Psoas muscle (tissue), 8 donors: Measurements from ENCODE around the gene C11orf97. TPM values are rescaled to one million over a fixed set of nuclear protein-coding genes. Genes with fewer than 3 reads are reported as not detected.

ENCODE experiments used
- ATAC-seq, 4 donors: fragments of 200-7000 bp; cut with Tn5 transposase; one replicate each; pipeline ENCODE4 v1.9.1; 2020; ENCODE audit warnings: moderate library complexity in 3 of 4, mild to moderate bottlenecking in 2 of 4
- DNase-seq, 2 donors: peaks; one replicate each; pipeline ENCODE4 v3.0.0-alpha.2; 2020
- H3K27ac ChIP-seq: fragments of 200-600 bp; one replicate; pipeline ENCODE4 v1.8.0; 2022
- H3K27me3 ChIP-seq, 3 donors: fragments of 200-600 bp in 1 of 3; one replicate each; pipeline versions ENCODE4 v1.6.1 to v1.8.0; 2013 to 2022; ENCODE audit warnings: low read length in 2 of 3, mild to moderate bottlenecking in 2 of 3, moderate library complexity in 1 of 3; ENCODE audit not compliant: insufficient read depth in 3 of 3
- H3K36me3 ChIP-seq, 2 donors: fragments of 200-600 bp in 1 of 2; one replicate each; pipeline versions ENCODE4 v1.6.1 to v1.8.0; 2013 to 2022; ENCODE audit warnings: low read depth in 1 of 2, mild to moderate bottlenecking in 1 of 2, moderate library complexity in 1 of 2; ENCODE audit not compliant: insufficient read depth in 1 of 2
- H3K4me1 ChIP-seq: fragments of 200-600 bp; one replicate; pipeline ENCODE4 v1.8.0; 2022
- H3K4me3 ChIP-seq: fragments of 200-600 bp; one replicate; pipeline ENCODE4 v1.8.0; 2022; ENCODE audit warnings: mild to moderate bottlenecking
- H3K9me3 ChIP-seq: fragments of 200-600 bp; one replicate; pipeline ENCODE4 v1.8.0; 2022
- WGBS, 3 donors: extraction: QIAGEN DNeasy Blood & Tissue Kit; methylation state at CpG; one replicate each; pipeline versions ENCODE4 v1.1.6 to v1.1.7; 2013; 5-methylcytosine and 5-hydroxymethylcytosine counted together
- intact Hi-C, 2 donors: fragments of 100-400 bp; cut with DNase I; formaldehyde crosslinking; loops; one replicate each; pipeline versions ENCODE4 v1.11.0 to v1.14.2; 2022
- long read RNA-seq, 2 donors: library from polyadenylated mRNA; unstranded; transcript quantifications; one replicate each; pipeline ENCODE4 v2.0.0, GENCODE V29; 2021
- polyA plus RNA-seq, 3 donors: library from polyadenylated mRNA; stranded (reverse); fragments of 200-250 nt; gene quantifications; one replicate each; pipeline ENCODE4 v1.2.3, GENCODE V29; 2013
- total RNA-seq, 4 donors: library from RNA; stranded (reverse); fragmentation: NEBNext Ultra II Directional in 2 of 4; extraction: Animal tissue kit (Norgen Biotek cat#: 25700) in 2 of 4; gene quantifications; one replicate each; pipeline versions ENCODE4 v1.2.1 to v1.2.4, GENCODE V29; 2021 to 2023
- TF ChIP-seq, protein P1 (sequence below): fragments of 200-600 bp; IDR thresholded peaks from one replicate; pipeline ENCODE4 v1.8.0; 2022; ENCODE audit warnings: antibody characterized with exemption
- donor health status: healthy with polysubstance abuse.
- donor health status: DM: no; HTN: no; CAD: no; lungs with moderate emphysema.
- donor health status: Bipolar disorder and iron deficiency.
- donor health status: healthy.
- donor health status: DM: yes; HTN: yes; CAD: no.
- donor health status: DM: no; HTN: no; CAD: no.
- donor health status: DM: no; HTN: no; CAD: no.
- donor health status: DM: yes; HTN: yes; CAD: no.

Gene C11orf97, protein sequence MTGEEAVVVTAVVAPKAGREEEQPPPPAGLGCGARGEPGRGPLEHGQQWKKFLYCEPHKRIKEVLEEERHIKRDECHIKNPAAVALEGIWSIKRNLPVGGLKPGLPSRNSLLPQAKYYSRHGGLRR
- total RNA-seq: not detected
- polyA plus RNA-seq: under 1 TPM in 1 of 3 donors, not detected in 2; 0.06 TPM
- long read RNA-seq, donor 1: 0 reads
- long read RNA-seq, donor 2: 0 reads

DNA sequence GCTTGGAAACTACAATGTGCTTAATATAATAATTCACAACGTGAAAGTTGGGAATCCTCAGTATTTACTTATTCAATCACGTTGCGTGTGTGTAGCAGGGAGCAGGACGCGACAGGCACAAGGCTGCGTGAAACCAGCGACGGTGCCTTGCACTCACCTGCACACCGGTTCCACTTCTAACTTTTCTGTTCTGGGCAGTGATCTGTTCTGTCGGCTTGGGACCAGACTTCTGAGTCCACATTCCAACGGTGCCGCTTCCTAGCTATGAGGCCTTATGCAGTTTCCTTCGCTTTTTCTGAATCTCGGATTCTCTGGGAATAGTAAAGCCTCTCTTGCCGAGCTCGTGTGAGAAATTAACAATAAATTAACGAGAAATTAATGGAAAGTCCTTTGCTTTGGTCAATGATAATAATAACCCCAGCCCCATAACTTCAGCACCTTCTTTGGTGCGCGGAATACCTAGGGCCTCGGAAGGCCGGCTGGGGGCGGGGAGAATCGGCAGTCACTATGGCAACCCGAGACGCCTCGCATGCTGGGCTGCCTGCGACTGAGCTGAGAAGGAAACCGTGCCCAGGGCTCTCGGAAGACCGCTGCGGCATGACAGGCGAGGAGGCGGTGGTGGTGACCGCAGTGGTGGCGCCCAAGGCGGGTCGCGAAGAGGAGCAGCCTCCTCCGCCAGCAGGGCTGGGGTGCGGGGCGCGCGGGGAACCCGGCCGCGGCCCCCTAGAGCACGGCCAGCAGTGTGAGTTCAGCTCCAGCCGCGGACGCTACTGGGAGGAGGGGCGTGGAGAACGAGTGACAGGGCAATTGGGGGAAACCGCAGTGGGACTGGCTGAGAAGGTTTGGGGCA is at the start of gene C11orf97:
Gene C11orf97, plus strand, starts transcription at position 530 of the 850 bp plus-strand sequence. Its CDS starts 68 bp downstream, at position 598.
- intact Hi-C loops: no loop called here
- ATAC-seq: peak; percentile 48 to 69 (median 59)

DNA sequence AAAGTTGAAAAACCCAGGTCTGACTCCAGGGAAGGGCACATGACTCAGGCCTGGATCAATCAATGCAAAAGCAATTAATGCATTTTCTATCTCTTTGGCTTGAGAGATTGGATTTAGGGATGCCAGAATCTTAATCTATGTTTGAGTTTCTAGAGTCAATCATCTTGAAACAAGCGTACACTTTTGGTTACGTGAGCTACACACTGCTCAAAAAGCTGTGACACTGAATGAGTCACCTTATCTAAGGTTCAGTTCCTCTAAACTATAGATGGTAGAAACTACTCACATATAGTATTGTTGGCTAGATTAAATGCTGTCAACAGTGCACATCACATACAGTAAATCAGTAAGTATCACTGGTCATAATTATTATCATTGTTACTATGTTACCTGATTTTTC is 42.8 kb upstream of the C11orf97 start:
- intact Hi-C loops: no loop called here
- Histone ChIP-seq H3K9me3 (no peaks in the 10 kb centered on the region), H3K36me3 (peaks cover 0 to 79% of the 10 kb centered on the region in 2 donors), H3K27ac (no peak overlapping the region), H3K27me3 (no peaks in the 10 kb centered on the region), H3K4me1 (no peaks in the 10 kb centered on the region), H3K4me3 (no peak overlapping the region)
- TF ChIP-seq, protein P1, sequence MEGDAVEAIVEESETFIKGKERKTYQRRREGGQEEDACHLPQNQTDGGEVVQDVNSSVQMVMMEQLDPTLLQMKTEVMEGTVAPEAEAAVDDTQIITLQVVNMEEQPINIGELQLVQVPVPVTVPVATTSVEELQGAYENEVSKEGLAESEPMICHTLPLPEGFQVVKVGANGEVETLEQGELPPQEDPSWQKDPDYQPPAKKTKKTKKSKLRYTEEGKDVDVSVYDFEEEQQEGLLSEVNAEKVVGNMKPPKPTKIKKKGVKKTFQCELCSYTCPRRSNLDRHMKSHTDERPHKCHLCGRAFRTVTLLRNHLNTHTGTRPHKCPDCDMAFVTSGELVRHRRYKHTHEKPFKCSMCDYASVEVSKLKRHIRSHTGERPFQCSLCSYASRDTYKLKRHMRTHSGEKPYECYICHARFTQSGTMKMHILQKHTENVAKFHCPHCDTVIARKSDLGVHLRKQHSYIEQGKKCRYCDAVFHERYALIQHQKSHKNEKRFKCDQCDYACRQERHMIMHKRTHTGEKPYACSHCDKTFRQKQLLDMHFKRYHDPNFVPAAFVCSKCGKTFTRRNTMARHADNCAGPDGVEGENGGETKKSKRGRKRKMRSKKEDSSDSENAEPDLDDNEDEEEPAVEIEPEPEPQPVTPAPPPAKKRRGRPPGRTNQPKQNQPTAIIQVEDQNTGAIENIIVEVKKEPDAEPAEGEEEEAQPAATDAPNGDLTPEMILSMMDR: no peak
- ATAC-seq: no peak
- no peak for DNase-seq
- WGBS, 3 donors: 92 to 98% (median 95%) methylated on average over 2 of the region's 2 CpGs

More for the DNA sequence above, at the start of gene C11orf97:
- peak; percentile 45 to 69 for DNase-seq
- peak within 1 kb of the TSS; percentile 70 for H3K4me3 ChIP-seq
- no peaks in the 10 kb centered on the region for H3K27me3 ChIP-seq
- no peaks in the 10 kb centered on the region for H3K36me3 ChIP-seq
- H3K4me1 ChIP-seq: no peaks in the 10 kb centered on the region
- no peaks in the 10 kb centered on the region for H3K9me3 ChIP-seq
- H3K27ac ChIP-seq: no peak within 1 kb of the TSS
- TF ChIP-seq, protein P1: no peak
- 17 to 19% (median 18%) methylated on average over 48 to 53 of the region's 53 CpGs for WGBS, 3 donors

DNA sequence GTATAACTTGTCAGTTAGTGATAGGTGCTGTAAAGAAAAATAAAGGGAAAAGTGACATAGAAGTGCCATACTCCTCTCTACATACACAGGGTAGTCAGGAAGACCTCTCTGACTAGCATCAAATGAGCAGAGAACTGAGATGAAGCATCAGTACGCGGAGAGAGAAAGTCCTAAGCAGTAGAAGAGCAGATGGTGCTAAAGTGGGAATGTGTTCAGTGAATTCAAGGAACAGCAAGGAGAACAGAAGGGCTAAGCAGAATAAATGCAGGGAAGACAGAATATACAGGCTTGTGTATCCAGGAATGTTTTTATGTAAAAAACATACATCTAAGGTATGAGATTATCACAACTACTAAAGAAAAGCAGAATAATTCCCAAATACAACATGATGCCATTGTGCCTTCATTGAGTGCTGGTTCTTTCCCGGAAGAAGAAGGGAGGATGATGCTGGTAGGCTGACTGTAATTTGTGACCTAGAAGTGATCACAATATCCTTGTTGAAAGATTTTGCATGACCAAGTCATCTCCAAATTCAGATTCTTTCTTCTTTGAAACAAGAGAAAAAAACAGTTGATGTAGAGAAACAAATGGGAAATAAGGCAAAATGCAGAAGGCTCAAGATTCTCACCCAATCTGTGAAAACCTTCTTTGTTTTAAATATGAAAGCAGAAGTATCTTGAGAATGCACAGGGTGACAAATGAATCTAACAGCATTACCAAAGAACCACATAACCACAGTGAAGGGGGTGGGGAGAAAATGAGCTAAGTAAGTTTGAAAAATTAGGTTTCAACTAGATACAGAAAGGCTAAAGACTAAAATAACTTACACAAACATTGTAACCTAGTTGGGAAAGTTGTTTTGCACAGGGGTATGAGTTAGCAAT is 39.1 kb upstream of the C11orf97 start:
- Histone ChIP-seq H3K4me3 (no peak overlapping the region), H3K27ac (no peak overlapping the region), H3K4me1 (no peaks in the 10 kb centered on the region), H3K27me3 (no peaks in the 10 kb centered on the region), H3K36me3 (peaks cover 0 to 78% of the 10 kb centered on the region in 2 donors), H3K9me3 (no peaks in the 10 kb centered on the region)
- ATAC-seq (no peak), DNase-seq (no peak)
- WGBS, 3 donors: 95 to 98% (median 96%) methylated on average over 3 of the region's 3 CpGs
- intact Hi-C loops: no loop called here
- TF ChIP-seq, protein P1: no peak

DNA sequence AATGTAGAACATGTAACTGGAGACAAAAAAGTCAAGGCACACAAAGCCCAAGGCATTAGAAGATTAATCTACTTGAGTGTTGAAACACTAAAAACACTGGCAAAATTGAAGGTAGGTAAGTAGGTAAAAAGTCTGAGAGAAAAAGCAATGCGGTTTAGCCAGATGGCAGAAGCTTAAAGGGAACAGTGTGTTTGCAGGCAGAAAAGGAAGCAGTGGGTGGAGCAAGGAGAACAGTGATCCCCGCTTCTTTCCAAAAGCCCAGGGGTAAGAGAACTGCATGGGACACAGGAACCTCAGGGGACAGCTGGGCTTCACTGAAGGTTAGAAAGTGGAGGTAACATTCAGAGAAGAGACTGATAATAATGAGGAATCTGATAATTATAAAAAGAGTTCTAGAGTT is 34.6 kb upstream of the C11orf97 start:
- TF ChIP-seq, protein P1: no peak
- no peak for ATAC-seq
- Histone ChIP-seq H3K27ac (no peak overlapping the region), H3K4me3 (no peak overlapping the region), H3K36me3 (peaks cover 4 to 87% of the 10 kb centered on the region in 2 donors), H3K9me3 (no peaks in the 10 kb centered on the region), H3K4me1 (no peaks in the 10 kb centered on the region), H3K27me3 (no peaks in the 10 kb centered on the region)
- intact Hi-C loops: no loop called here
- WGBS, 3 donors: 79 to 85% (median 84%) methylated on average over 2 of the region's 2 CpGs
- no peak for DNase-seq
